MG63 (cell line): Measurements from ENCODE around the gene BMERB1. TPM values are rescaled to one million over a fixed set of nuclear protein-coding genes. Genes with fewer than 3 reads are reported as not detected.
"Not testable (repeated sequence)": the region's sequence is repeated elsewhere in the genome, so short reads cannot be mapped to it uniquely, and the experiment has no call there.

Experiments
- DNase-seq: peaks from one replicate; pipeline ENCODE4 v3.0.0-alpha.2; 2020
- H3K27me3 ChIP-seq: fragments of 250-450 bp; sonication (Bioruptor Pico); 2 replicates; pipeline ENCODE4 v1.5.1; 2020; ENCODE audit warnings: mild to moderate bottlenecking, moderate library complexity
- H3K36me3 ChIP-seq: fragments of 250-450 bp; sonication (Bioruptor Pico); 2 replicates; pipeline ENCODE4 v1.5.1; 2020; ENCODE audit warnings: mild to moderate bottlenecking, moderate library complexity
- H3K4me3 ChIP-seq: fragments of 250-450 bp; sonication (Bioruptor Pico); 2 replicates; pipeline ENCODE4 v1.5.1; 2020; ENCODE audit warnings: mild to moderate bottlenecking, moderate library complexity
- H3K9me3 ChIP-seq: fragments of 250-450 bp; sonication (Bioruptor Pico); 2 replicates; pipeline ENCODE4 v1.5.1; 2020; ENCODE audit warnings: mild to moderate bottlenecking, moderate library complexity
- total RNA-seq: library from RNA; depleted of rRNA; stranded (reverse); fragments of >200 nt; shearing (Covaris generic); gene quantifications from 2 replicates; pipeline ENCODE4 v1.2.3, GENCODE V29; 2014; ENCODE audit warnings: low replicate concordance

The BMERB1 gene
- total RNA-seq, 1 experiment from 2014 or later, result 16.9 TPM

- Histone ChIP-seq H3K4me3 (no peak overlapping the region), H3K9me3 (no peaks in the 10 kb centered on the region), H3K36me3 (no peaks in the 10 kb centered on the region), H3K27me3 (no peaks in the 10 kb centered on the region)
- DNase-seq, result no peak
Observed at GRCh38 chr16:15415511-15415985, 18.8 kb upstream of the BMERB1 start.

- H3K9me3 ChIP-seq, result no peaks in the 10 kb centered on the region
- DNase-seq, result no peak
- no peak overlapping the region for H3K4me3 ChIP-seq
Observed at GRCh38 chr16:15417197-15417596, 17.2 kb upstream of the BMERB1 start.

GRCh38 chr16:15418206-15418605, 16.2 kb upstream of the BMERB1 start:
- H3K27me3 ChIP-seq, result no peaks in the 10 kb centered on the region
- no peaks in the 10 kb centered on the region for H3K9me3 ChIP-seq
- no peaks in the 10 kb centered on the region for H3K36me3 ChIP-seq
- H3K4me3 ChIP-seq, result no peak overlapping the region
- DNase-seq, result peak; percentile 54

More at GRCh38 chr16:15417197-15417596, 17.2 kb upstream of the BMERB1 start:
- Histone ChIP-seq H3K27me3 (no peaks in the 10 kb centered on the region), H3K36me3 (no peaks in the 10 kb centered on the region)

GRCh38 chr16:15421696-15422095, 12.7 kb upstream of the BMERB1 start:
- not testable (repeated sequence) for H3K36me3 ChIP-seq, H3K9me3 ChIP-seq, H3K27me3 ChIP-seq, H3K4me3 ChIP-seq, DNase-seq

- H3K36me3 ChIP-seq, result no peaks in the 10 kb centered on the region
- no peaks in the 10 kb centered on the region for H3K9me3 ChIP-seq
- no peaks in the 10 kb centered on the region; the same call in 1 of the 2 replicates for H3K27me3 ChIP-seq
- H3K4me3 ChIP-seq, result no peak overlapping the region
- DNase-seq, result no peak
Observed at GRCh38 chr16:15422222-15422621, 12.2 kb upstream of the BMERB1 start.

GRCh38 chr16:15425861-15426260, 8.5 kb upstream of the BMERB1 start:
- Histone ChIP-seq H3K27me3 (no peaks in the 10 kb centered on the region; the same call in 1 of the 2 replicates), H3K9me3 (no peaks in the 10 kb centered on the region), H3K4me3 (no peak overlapping the region), H3K36me3 (no peaks in the 10 kb centered on the region)
- no peak for DNase-seq

- Histone ChIP-seq H3K36me3 (no peaks in the 10 kb centered on the region), H3K27me3 (no peaks in the 10 kb centered on the region; the same call in 1 of the 2 replicates), H3K9me3 (no peaks in the 10 kb centered on the region), H3K4me3 (no peak overlapping the region)
- no peak for DNase-seq
Observed at GRCh38 chr16:15426796-15427195, 7.6 kb upstream of the BMERB1 start.

GRCh38 chr16:15427648-15428239, 6.6 kb upstream of the BMERB1 start:
- DNase-seq, result peak; percentile 80
- Histone ChIP-seq H3K27me3 (no peaks in the 10 kb centered on the region; the same call in 1 of the 2 replicates), H3K4me3 (no peak overlapping the region)

GRCh38 chr16:15430884-15431283, 3.5 kb upstream of the BMERB1 start:
- not testable (repeated sequence) for H3K9me3 ChIP-seq, H3K27me3 ChIP-seq, DNase-seq, H3K36me3 ChIP-seq, H3K4me3 ChIP-seq

More at GRCh38 chr16:15427648-15428239, 6.6 kb upstream of the BMERB1 start:
- Histone ChIP-seq H3K36me3 (no peaks in the 10 kb centered on the region), H3K9me3 (no peaks in the 10 kb centered on the region)

GRCh38 chr16:15434079-15434424, 336 bp upstream of the BMERB1 start:
- DNase-seq, result no peak
- Histone ChIP-seq H3K27me3 (no peaks in the 10 kb centered on the region), H3K4me3 (peak overlapping the region; percentile 78), H3K36me3 (no peaks in the 10 kb centered on the region), H3K9me3 (no peaks in the 10 kb centered on the region)

- H3K36me3 ChIP-seq, result no peaks in the 10 kb centered on the region
- no peak for DNase-seq
- peak overlapping the region; percentile 78 for H3K4me3 ChIP-seq
- no peaks in the 10 kb centered on the region for H3K27me3 ChIP-seq
- no peaks in the 10 kb centered on the region for H3K9me3 ChIP-seq
Observed at GRCh38 chr16:15435216-15435864, 952 bp downstream of the BMERB1 start.

- DNase-seq, result no peak
Observed at GRCh38 chr16:15439102-15439501, 4.7 kb downstream of the BMERB1 start.

GRCh38 chr16:15439521-15439920, 5.1 kb downstream of the BMERB1 start:
- Histone ChIP-seq H3K9me3 (no peaks in the 10 kb centered on the region), H3K4me3 (no peak overlapping the region), H3K36me3 (no peaks in the 10 kb centered on the region), H3K27me3 (no peaks in the 10 kb centered on the region)
- no peak for DNase-seq

More at GRCh38 chr16:15439102-15439501, 4.7 kb downstream of the BMERB1 start:
- no peak overlapping the region for H3K4me3 ChIP-seq
- no peaks in the 10 kb centered on the region for H3K9me3 ChIP-seq
- H3K27me3 ChIP-seq, result no peaks in the 10 kb centered on the region
- no peaks in the 10 kb centered on the region for H3K36me3 ChIP-seq

GRCh38 chr16:15440852-15441251, 6.5 kb downstream of the BMERB1 start:
- H3K9me3 ChIP-seq, result peaks cover 5% of the 10 kb centered on the region
- no peak overlapping the region for H3K4me3 ChIP-seq
- no peaks in the 10 kb centered on the region for H3K27me3 ChIP-seq
- peak; percentile 87 for DNase-seq
- H3K36me3 ChIP-seq, result no peaks in the 10 kb centered on the region

GRCh38 chr16:15442140-15442539, 7.8 kb downstream of the BMERB1 start:
- H3K27me3 ChIP-seq, H3K9me3 ChIP-seq, H3K36me3 ChIP-seq, H3K4me3 ChIP-seq, DNase-seq: not testable (repeated sequence)

- H3K9me3 ChIP-seq, result peaks cover 5% of the 10 kb centered on the region
- no peaks in the 10 kb centered on the region for H3K27me3 ChIP-seq
- no peak for DNase-seq
- H3K4me3 ChIP-seq, result no peak overlapping the region
- no peaks in the 10 kb centered on the region for H3K36me3 ChIP-seq
Observed at GRCh38 chr16:15443753-15444152, 9.4 kb downstream of the BMERB1 start.

- Histone ChIP-seq H3K9me3 (peaks cover 5% of the 10 kb centered on the region), H3K4me3 (no peak overlapping the region), H3K36me3 (no peaks in the 10 kb centered on the region), H3K27me3 (no peaks in the 10 kb centered on the region)
- no peak for DNase-seq
Observed at GRCh38 chr16:15444264-15444663, 9.9 kb downstream of the BMERB1 start.

- no peaks in the 10 kb centered on the region for H3K36me3 ChIP-seq
- no peak for DNase-seq
- H3K27me3 ChIP-seq, result no peaks in the 10 kb centered on the region
- H3K9me3 ChIP-seq, result peaks cover 5% of the 10 kb centered on the region
- H3K4me3 ChIP-seq, result no peak overlapping the region
Observed at GRCh38 chr16:15445450-15445849, 11.1 kb downstream of the BMERB1 start.
